HG03457 (cell line): ENCODE measurements around the gene BPIFB6.

Experiments
- ATAC-seq: cut with Tn5 transposase; IDR thresholded peaks from one replicate; pipeline ENCODE4 v1.9.1; 2021; ENCODE audit warnings: moderate number of reproducible peaks; ENCODE audit not compliant: unreplicated experiment

Gene BPIFB6

DNA sequence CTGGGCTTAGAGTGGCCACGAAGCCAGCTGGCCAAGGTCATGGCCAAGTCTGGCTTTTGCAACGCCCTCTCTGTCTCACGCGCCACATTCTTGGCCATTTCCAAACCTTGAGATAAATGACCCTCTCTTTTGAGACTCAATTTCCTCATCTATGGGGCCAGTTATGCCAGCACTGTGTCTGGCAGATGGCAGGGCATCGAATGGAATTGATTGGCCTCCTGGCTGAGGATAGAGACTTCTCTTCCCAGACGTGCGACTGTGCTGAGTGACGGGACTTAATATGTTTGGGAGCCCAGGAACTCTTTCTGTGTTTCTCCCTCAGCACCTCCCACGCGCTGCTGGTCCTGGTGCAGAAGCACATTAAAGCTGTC lies 16.3 kb upstream of the BPIFB6 start:
- no peak for ATAC-seq

DNA sequence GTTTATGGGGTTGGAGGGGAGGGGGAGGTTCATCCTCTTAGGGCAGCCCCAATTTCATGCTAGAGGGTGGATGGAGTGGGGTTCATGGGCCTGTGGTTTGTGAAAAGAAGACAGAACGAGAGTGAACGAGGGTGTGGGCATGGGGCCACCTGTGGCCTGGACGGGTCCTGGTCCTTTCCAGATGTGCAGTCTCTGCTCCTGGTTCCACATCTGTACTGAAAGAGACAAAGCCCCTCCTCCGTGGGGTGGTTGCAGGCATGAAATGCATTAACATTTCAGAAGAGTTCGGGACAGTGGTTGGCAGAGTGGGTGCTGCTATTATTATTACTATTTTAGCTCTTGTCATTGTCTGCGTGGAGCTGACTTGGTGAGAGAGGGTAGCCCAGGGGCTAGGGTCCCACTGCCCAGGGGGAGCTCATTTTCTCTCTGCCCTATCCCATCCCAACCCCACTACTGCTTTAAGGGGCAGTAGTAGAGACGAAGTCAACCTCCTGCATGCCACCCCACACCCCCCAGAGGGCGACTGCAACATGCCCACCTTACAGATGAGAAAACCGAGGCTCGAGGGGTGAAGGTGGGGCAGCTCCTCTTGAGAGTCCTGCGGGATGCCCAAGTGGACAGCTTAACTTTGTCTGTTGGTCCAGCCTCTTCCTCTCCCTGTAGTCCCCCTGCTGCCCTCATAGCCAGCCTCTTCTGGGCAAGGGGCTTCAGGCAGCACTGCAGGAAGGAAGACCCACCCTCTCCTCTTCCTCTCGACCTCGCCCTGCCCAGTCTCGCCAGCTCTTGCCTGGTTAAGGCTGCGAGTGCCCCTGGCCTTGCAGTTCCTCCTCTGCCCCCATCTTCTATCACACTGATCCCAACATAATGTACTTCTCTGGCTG lies 15.5 kb upstream of the BPIFB6 start:
- no peak for ATAC-seq

DNA sequence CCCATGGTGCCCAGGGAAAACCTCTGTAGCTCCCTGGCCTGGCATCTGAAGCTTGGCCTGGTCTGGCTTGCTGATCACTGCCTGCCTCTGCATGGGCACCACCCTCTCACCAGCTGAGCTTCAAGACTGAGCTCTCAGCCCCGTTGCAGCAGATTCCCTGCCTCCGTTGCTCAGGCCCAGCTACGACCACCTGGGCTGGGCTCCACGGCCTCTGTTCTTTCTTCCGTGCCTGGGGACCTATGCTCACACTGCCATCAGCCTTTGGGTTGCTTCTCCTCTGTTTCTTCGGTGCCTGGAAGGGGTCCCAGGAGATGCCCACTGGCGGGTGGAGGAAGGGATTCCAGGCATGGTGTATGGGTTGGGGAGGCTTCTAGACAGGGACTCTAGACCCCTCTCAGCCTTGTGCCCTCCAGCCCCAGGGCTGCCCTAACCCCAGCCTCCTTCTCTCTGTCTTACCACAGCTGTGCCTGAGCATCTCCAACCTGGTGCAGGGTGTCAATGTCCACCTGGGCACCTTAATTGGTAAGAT lies 14.8 kb upstream of the BPIFB6 start:
- no peak for ATAC-seq

DNA sequence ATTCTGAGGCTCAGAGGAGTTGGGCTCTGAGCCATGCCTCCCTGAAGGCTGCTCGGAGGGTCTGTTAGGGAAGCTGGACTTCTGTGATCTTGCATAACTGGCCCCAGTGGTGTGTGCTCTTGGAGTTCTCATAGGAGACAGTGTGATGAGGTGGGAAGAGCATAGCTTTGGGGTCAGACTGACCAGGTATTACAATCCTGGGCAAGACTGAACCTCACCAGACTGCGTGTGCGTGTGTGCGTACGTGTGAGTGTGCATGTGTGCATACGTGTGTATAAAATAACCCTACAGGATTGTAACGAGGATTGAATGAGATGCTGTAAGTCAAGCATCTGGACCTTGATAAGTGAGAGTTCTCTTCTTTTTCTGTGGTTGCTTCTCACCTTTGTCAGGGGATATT lies 13.9 kb upstream of the BPIFB6 start:
- no peak for ATAC-seq

DNA sequence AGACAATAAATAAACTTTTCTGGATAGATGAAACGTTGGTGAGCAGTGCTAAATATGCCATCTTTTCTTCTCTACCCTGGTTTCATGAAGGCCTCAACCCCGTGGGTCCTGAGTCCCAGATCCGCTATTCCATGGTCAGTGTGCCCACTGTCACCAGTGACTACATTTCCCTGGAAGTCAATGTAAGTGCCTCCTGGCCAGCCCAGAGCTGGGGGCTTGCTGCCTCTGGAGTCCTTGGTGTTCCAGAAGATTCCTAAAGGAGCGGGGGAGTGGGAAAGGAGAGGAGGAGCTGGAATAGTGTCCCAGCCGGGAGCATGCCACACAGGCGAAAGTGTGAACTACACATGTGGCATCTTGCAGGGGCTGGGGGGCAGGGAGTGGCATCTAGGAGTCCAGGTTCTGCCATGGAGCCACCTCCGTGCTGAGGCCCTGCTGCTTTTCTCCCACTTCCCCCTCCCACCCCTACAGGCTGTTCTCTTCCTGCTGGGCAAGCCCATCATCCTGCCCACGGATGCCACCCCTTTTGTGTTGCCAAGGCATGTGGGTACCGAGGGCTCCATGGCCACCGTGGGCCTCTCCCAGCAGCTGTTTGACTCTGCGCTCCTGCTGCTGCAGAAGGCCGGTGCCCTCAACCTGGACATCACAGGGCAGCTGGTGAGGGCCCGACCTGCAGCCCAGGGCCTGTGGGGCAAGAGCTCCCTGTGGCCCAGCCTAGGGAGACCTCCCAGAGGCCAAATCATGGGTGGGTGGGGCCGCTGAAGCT lies 13.1 kb upstream of the BPIFB6 start:
- no peak for ATAC-seq

DNA sequence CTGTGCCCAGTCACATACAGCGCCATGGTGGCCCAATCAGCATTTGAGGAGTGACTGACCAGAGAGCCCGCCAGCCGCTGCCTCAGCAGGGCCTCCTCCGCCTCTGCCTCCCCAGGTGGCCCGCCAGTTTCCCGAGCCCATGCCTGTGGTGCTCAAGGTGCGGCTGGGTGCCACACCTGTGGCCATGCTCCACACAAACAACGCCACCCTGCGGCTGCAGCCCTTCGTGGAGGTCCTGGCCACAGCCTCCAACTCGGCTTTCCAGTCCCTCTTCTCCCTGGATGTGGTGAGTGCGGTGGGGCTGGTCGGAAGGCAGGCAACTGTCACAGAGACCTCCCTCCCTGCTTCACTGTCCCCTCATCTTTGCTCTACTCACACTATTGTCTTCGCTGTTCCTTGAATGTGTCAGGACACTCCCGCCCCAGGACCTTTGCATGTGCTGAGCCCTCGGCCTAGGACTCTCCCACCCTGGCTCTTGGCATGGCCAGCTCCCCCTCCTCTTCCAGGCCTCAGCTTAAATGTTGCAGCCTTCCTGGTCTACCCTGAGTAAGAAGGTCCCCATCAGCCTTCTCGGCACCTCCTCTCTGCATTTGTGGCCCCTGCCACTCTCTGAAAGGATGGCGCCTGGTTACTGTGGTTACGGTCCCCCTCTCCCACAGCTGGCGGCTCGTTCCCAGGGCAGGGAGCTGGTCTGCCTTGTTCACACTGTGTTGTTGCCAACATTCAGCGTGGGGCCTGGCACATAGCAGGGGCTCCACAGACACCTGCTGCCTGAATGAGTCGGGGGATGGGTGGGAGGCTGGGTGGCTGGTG lies 11.8 kb upstream of the BPIFB6 start:
- no peak for ATAC-seq

DNA sequence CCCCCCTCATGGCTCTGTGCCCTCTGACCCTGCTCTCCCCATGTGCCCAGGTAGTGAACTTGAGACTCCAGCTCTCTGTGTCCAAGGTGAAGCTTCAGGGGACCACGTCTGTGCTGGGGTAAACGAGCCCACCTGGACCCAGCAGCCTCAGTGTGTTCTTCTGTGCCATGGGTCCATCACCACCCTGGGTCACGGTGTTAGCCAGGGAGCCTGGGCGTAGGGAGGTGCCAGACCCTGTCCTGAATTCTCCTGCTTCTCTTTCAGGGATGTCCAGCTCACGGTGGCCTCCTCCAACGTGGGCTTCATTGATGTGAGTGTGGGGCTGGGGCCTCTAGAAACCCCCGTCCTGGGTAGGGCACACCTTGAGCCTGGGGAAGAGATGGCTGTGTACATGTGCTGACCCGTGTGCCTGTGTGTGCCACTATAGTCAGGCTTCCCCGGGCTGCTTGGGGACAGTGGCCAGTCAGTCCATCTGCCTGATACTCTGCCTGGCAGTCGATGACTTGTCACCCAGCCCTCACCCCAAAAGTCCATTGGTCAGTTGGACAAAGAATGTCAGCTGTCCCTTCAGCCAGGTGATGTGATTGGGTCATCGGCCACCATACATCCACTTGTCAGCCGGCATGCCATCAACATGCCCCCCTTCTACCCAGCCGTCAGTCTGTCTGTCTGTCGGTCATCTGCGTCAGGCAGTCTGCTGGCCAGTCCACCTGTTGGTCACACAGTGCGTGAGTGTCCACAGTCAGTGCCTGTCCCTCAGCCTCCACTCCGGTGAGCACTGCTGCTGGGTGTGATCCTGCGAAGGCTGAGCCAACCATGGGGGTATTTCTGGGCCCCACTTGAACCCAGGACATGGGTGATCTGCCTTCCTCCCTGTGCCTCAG lies 10.9 kb upstream of the BPIFB6 start:
- ATAC-seq: no peak

DNA sequence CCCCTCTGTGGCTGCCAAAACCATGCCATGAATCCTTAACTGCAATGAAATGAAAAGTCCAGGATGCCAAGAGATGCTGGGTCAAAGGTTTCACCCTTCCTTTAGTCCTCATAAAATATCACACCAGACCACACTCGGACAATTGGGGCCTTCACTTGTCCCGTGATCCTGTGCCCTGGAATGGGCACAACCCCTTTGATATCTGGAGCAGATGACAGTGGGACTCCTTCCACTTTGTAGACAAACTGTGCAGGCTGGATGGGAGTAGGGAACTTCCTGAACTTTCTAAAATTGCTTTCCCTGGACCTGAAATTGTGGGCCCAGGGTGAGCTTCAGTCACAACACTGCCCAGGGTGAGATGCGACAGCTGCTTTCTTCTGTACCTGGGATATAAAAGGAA lies 9.6 kb upstream of the BPIFB6 start:
- no peak for ATAC-seq

DNA sequence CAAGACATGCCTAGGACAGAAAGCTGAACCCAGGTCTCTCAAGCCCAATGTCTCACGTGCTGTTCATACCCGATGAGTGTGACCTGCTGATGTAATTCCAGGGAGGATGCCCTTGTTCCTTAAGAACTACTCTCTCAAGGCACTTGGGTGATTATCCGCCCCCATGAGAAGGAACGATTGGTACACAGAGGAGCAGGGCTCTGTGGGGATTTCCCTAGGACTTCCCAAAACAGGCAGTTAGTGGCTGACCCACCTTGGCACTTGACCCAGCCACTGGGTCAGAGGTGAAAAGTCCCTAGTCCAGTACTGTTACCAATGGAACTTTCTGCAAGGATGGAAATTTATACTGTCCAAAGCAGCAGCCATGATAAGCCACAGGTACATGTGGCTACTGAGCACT lies 9.2 kb upstream of the BPIFB6 start:
- ATAC-seq: no peak

DNA sequence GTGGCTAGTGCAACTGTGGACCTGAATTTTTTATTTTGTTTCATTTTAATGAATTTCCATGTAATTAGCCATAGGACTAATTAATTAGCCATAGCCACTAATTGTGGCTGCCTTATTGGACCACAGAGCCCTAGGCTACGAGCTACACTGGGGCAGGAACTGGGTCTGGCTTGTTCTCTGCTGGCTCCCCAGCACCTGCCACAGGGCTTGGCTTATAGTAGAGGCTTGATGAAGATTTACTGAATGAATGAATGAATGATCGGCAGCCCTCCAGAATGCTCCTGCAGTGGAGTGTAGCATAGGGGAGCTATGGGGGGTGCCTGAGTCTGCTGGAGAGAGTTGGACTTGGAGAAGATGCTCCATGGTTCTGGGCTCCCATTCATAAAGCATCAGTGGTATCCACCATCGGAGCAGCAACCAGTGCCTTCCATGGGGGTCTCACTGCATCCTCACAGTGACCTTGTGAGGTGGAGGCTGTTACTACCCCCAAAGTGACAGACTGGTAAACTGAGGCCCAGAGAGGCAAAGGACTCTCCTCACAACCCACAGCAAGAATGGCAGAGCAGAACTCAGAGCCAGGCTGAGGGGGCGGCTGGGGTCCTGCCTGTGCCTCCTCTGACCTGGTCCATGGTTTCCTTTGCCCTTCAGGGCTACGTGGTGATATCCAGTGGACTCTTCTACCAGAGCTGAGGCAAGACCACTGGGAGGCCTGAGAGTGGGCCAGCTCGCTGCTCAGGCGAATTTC lies 8.6 kb upstream of the BPIFB6 start:
- no peak for ATAC-seq

DNA sequence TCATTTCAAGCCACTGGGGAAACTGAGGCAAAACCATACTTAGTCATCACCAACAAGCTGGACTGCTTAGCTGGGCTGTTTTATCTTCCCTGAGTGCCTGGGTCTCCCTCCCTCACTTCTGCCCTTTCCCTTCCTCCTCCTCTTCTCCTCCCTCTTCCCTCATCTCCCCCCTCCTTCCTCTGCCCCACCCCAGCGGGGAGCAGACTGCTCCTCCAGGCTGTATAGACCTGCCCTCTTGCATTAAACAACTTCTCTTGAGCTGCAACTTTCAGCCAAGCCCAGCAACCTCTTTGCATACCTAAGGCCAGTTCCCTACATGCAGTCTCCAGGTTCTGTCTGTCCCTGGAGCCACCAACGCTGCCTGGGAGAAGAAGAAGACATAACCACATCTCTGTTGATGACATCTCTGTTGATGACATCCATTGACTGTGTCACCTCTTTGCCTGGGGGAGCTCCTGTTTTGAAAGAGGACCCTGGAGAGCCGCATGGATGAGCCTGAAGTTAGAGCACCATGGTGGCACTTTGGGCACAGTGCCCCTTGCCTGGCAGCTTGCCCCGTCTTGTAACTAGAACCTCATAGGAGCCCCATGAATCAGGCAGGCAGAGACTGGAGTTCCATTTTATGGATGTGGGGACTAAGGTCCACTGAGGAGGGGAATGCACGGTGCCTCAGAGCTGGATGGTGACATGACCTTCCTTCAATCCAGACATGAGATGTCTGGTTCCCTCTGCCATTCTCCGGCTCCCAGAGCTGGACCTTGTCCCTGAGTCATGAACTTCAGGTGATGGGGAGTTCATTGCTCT lies 7.8 kb upstream of the BPIFB6 start:
- ATAC-seq: no peak

DNA sequence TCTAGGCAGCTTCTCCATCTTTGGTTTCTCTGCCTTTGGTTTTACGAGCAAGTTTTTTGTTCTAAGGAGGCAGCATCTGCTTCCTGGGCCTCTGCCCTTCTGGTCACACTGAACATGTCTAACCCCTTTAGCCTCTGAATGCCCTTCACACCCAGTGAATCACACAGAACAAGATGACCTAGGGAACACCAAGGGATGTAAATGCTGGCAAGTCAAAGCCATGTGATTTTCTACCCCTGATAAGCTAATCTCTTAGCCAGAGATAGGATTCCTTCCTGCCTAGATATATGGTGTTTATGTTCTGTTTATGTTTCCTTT lies 7.2 kb upstream of the BPIFB6 start:
- ATAC-seq: no peak

DNA sequence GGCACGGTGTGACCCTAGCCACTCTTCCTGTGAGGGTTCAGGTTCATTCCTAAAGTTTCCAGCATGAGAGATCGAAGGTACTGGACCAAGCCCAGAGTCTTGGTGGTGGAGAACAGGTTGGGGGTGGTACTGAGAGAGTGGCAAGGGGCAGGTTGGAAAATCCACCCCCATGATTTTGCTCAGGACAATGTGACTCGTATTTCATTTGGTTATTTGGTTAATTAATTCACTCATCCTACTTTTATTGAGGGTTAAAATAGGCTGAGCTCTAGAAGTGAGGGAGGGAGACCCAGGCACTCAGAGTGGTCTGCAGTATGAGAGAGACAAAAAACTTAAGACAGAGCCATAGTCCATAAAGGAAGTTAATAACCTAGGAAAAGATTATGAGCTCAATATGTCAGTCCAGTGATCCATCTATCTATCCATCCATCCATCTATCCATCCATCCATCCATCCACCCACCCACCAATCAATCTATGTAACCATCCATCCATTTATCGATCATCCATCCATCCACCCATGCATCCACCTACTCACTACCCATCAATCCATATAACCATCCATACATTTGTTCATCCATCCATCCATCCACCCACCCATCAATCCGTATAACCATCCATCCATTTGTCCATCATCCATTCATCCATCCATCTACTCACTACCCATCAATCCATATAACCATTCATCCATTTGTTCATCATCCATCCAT lies 6.7 kb upstream of the BPIFB6 start:
- ATAC-seq: no peak

DNA sequence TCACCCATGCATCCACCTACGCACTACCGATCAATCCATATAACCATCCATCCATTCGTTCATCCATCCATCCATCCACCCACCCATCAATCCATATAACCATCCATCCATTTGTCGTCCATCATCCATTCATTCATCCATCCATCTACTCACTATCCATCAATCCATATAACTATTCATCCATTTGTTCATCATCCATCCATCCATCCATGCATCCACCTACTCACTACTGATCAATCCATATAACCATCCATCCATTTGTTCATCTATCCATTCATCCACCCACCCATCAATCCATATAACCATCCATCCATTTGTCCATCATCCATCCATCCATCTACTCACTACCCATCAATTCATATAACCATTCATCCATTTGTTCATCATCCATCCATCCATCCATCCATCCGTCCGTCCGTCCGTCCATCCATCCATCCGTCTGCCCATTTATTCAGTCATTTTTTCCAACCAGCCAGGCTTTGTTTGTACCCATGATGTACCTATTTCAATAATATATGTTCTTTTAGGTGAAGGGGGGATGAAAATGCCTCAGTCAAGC lies 6.1 kb upstream of the BPIFB6 start:
- ATAC-seq: no peak

DNA sequence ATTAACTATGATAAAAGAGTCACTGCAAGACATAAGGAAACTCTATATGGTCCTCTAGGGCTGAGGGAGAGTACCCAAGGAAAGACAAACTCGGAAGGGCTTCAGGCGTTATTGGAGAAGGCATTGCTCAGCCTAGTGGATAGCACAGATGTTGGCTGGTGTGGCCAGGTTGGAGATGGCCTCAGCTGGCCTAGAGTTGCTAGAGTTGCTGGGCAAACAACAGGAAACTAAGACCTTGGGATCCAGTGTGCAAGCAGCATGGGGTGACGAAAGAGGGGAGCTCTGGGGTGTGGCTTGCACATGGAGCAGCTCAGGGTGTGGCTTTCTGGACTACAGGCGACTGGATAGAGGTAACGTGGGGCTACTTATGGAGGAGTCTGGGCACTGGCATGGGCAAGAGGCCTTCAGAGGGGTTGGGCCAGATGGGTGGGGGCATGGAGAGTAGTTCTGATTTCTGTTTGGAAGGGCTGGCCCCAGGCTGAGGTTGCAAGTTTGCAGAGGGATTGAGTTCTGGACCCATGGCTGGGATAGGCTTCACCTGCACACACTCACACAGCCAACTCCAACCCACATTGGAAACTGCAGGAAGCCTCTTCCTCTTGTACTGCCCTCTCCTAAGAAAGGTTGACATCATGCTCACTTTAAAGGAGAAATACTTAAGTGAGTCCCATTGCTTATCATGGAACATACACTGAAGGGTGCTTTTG lies 5.2 kb upstream of the BPIFB6 start:
- ATAC-seq: no peak

DNA sequence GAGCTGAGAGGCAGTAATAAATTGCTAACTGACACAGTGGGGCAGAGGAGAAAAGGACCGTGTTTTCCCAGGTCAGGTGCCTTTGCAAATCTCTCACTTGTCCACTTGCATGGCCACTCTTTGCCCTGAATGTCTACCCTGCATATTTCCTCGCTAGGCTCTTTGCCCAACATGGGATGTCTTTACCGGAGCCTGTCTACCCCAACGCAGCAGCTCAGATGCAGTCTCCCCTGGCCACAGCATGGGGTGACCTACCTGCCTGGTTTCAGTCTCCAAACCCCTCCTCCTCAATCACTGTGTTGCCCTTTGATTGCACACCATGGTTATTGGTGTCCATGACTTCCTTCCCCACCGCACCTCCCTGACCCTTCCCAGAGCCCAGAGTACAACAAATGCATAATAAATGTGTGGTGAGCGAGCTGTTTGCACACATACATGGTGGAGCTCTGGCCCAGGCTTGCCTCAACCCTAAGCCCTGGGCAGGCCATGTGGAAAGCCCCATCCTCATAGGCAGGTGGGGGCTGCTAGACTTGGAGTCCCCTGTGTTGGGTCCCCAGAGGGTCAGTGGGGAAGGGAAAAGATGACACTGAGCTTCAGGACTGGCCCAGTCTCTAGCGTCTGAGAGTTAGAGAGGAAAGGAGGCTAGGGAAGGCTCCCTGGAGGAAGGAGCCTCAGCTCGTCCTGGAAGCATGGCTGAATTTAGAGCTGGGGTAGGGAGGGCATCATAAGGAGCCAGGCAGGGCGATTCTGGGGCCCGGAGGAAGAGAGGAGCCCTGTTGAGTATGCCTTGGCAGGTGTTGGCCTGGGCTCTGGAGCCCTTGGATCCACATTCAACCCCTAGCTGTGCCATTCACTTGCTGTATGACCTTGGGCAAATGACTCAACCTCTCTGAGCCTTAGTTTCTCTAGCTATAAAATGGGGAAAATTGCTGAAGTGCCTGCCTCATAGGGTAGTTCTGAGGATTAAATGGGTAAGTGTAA lies 4.4 kb upstream of the BPIFB6 start:
- no peak for ATAC-seq
